Measurements from ENCODE around the gene ADCY6.

GRCh38 chr12:48788854-48789775 lies at the start of gene ADCY6:
- TF ChIP-seq, protein P1, sequence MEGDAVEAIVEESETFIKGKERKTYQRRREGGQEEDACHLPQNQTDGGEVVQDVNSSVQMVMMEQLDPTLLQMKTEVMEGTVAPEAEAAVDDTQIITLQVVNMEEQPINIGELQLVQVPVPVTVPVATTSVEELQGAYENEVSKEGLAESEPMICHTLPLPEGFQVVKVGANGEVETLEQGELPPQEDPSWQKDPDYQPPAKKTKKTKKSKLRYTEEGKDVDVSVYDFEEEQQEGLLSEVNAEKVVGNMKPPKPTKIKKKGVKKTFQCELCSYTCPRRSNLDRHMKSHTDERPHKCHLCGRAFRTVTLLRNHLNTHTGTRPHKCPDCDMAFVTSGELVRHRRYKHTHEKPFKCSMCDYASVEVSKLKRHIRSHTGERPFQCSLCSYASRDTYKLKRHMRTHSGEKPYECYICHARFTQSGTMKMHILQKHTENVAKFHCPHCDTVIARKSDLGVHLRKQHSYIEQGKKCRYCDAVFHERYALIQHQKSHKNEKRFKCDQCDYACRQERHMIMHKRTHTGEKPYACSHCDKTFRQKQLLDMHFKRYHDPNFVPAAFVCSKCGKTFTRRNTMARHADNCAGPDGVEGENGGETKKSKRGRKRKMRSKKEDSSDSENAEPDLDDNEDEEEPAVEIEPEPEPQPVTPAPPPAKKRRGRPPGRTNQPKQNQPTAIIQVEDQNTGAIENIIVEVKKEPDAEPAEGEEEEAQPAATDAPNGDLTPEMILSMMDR (IDR thresholded peaks at IDR 0.05) = peak in 1 of 12 donors; percentile 8
- TF ChIP-seq POLR2A (IDR thresholded peaks at IDR 0.05) = peak in 1 of 2 donors; percentile 46

Measured in heart left ventricle (tissue), 13 donors.